Bronchial epithelial cell (primary cell): ENCODE results near the gene DNAJA4. TPM values are rescaled to one million over a fixed set of nuclear protein-coding genes. Genes with fewer than 3 reads are reported as not detected.

Experiments
- DNase-seq: peaks from one replicate; pipeline ENCODE4 v3.0.0-alpha.2; 2010; ENCODE audit warnings: low read depth
- FAIRE-seq: peaks from 2 replicates; lab custom pipeline; 2011; peaks lifted over from hg19 to GRCh38; lab: Jason Lieb, UNC
- H3K27me3 ChIP-seq: 2 replicates; pipeline ENCODE4 v1.5.1; 2011; ENCODE audit warnings: low read length; ENCODE audit not compliant: control insufficient read depth, insufficient read depth
- H3K36me3 ChIP-seq: 2 replicates; pipeline ENCODE4 v1.5.1; 2011; ENCODE audit warnings: low read length; ENCODE audit not compliant: control insufficient read depth, insufficient read depth
- H3K4me3 ChIP-seq: 2 replicates; pipeline ENCODE4 v1.5.1; 2011; ENCODE audit warnings: mild to moderate bottlenecking, low read depth, low read length, control low read depth
- total RNA-seq: library from RNA; depleted of rRNA; stranded (reverse); fragments of >200 nt; gene quantifications from 2 replicates; pipeline ENCODE4 v1.2.1, GENCODE V29; 2014
- TF ChIP-seq, protein P1 (sequence below): IDR thresholded peaks from 2 replicates; pipeline ENCODE4 v1.5.1; 2011; ENCODE audit warnings: mild to moderate bottlenecking, moderate library complexity, low read length, control low read depth, inconsistent platforms; ENCODE audit not compliant: insufficient read depth, severe bottlenecking

Gene DNAJA4
- total RNA-seq, 1 donor from 2014 or later: 11.1 TPM

GRCh38 chr15:78301828-78302227 is 37.5 kb downstream of the DNAJA4 start:
- no peak for FAIRE-seq

GRCh38 chr15:78302579-78303312 is 38.4 kb downstream of the DNAJA4 start:
- Histone ChIP-seq H3K4me3 (no peak overlapping the region), H3K27me3 (no peaks in the 10 kb centered on the region), H3K36me3 (no peaks in the 10 kb centered on the region)
- FAIRE-seq (no peak), DNase-seq (no peak)
- TF ChIP-seq, protein P1, sequence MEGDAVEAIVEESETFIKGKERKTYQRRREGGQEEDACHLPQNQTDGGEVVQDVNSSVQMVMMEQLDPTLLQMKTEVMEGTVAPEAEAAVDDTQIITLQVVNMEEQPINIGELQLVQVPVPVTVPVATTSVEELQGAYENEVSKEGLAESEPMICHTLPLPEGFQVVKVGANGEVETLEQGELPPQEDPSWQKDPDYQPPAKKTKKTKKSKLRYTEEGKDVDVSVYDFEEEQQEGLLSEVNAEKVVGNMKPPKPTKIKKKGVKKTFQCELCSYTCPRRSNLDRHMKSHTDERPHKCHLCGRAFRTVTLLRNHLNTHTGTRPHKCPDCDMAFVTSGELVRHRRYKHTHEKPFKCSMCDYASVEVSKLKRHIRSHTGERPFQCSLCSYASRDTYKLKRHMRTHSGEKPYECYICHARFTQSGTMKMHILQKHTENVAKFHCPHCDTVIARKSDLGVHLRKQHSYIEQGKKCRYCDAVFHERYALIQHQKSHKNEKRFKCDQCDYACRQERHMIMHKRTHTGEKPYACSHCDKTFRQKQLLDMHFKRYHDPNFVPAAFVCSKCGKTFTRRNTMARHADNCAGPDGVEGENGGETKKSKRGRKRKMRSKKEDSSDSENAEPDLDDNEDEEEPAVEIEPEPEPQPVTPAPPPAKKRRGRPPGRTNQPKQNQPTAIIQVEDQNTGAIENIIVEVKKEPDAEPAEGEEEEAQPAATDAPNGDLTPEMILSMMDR: no peak

More at GRCh38 chr15:78301828-78302227, 37.5 kb downstream of the DNAJA4 start:
- no peak for DNase-seq
- Histone ChIP-seq H3K36me3 (no peaks in the 10 kb centered on the region), H3K27me3 (no peaks in the 10 kb centered on the region), H3K4me3 (no peak overlapping the region)
- TF ChIP-seq, protein P1: no peak

DNA sequence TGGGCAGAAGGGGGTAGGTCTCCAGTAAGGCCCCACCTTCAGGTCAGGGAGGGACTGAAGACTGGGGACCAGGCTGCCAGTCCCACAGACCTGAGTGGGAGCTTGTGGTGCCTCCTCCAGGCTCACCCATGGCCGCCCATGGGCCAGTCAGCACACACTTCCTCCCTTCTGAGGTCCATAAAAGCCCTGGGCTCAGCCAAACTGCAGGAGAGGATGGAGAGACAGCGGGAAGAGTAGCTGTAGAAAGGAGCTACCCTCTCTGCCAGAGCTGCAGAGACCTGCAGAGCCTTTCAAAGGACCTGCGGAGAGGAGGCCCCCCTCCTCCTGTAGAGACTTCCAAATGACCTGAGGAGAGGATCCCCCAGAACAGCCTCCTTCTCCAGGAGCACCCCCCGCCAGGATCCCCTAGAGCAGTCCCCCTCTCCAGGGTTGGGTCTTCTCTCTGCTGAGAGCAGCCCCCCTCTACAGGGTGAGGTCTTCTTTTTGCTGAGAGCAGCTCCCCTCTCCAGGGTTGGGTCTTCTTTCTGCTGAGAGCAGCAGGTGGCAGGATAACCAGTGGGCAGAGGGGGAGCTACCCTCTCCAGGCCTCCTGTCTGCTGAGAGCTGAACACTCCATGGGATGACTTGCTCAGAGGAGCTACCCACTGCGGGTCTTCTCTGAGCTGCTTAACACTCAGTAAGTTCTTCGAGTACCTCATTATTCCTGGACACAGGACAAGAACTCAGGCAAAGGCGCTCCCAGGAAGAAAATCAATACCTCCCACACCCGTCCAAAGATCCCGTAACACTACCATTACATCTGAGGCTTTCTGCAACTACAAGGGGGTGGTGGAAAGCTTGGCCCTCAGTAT is 40.1 kb downstream of the DNAJA4 start:
- Histone ChIP-seq H3K4me3 (no peak overlapping the region), H3K36me3 (no peaks in the 10 kb centered on the region), H3K27me3 (no peaks in the 10 kb centered on the region)
- FAIRE-seq (no peak), DNase-seq (no peak)
- TF ChIP-seq, protein P1: no peak

DNA sequence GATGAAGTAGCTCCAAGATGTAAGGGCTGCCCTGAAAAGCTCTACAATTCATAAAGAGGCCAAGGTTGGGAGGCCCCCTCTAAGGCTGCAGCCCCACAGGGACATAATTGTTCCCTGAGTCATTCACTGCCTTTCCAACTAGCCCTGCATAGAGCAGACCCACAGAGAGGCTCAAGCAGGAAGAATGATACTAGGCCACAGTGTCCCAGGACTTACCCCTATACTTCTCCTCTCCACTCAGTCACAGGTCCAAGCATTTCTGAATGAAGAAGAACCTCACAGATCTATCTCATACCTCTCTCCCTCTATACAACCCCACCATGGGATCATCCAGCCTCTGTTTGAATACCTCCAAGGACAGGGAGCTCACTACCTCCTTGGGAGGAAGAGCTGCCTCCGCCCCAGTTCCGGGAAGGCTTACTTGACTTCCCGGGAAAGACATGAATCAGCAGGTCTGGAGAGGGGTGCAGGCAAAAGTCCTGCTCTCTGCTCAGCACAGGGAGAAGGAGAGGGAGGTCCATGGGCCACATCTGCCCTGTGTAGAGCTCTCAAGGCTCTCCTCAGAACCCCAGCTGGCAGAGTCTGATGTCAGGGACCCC is 41.9 kb downstream of the DNAJA4 start:
- TF ChIP-seq, protein P1: no peak
- DNase-seq (no peak), FAIRE-seq (no peak)
- no peak overlapping the region for H3K4me3 ChIP-seq
- no peaks in the 10 kb centered on the region for H3K36me3 ChIP-seq
- no peaks in the 10 kb centered on the region for H3K27me3 ChIP-seq

DNA sequence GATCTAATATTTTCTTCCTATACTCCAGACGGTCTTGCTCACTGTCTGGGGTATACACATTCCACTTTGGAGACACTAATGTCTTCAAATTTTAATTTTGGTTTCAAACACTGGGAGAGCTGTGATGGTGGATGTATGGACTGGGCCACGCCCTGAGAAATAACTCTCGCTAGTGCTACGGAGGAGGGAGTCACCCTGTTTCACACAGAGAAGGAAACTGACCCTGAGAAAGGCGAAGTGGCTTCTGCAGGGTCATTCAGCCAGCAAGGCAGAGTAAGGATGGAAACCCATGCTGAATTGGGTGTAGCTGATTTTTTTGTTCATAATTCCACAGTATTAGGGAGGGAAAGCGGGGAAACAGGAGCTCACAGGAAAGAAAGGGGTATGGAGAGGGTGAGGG is 43.6 kb downstream of the DNAJA4 start:
- Histone ChIP-seq H3K27me3 (no peaks in the 10 kb centered on the region), H3K36me3 (no peaks in the 10 kb centered on the region), H3K4me3 (no peak overlapping the region)
- no peak for DNase-seq
- TF ChIP-seq, protein P1: no peak
- no peak for FAIRE-seq
